GM18502 (cell line): ENCODE data around the gene KPNA6.
"Not testable (repeated sequence)": the region's sequence is repeated elsewhere in the genome, so short reads cannot be mapped to it uniquely, and the experiment has no call there.

ENCODE experiments used
- ATAC-seq: cut with Tn5 transposase; IDR thresholded peaks from one replicate; pipeline ENCODE4 v1.9.1; 2021; ENCODE audit warnings: mild to moderate bottlenecking; ENCODE audit not compliant: unreplicated experiment, poor library complexity

Gene KPNA6

DNA sequence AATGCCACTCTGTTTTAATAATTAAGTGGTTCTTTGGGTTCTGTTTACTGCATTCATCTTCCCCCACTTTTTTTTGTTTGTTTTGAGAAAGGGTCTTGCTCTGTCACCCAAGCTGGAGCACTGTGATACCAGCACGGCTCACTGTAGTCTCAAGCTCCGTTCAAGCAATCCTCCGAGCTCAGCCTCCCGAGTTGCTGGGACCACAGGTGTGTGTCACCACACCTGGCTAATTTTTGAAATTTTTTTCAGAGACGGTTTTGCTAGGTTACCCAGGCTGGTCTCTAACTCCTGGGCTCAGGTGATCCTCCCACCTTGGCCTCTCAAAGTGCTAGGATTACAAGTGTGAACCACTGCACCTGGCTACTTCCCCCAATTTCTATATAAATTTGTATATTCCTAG lies 29.3 kb downstream of the KPNA6 start:
- no peak for ATAC-seq

DNA sequence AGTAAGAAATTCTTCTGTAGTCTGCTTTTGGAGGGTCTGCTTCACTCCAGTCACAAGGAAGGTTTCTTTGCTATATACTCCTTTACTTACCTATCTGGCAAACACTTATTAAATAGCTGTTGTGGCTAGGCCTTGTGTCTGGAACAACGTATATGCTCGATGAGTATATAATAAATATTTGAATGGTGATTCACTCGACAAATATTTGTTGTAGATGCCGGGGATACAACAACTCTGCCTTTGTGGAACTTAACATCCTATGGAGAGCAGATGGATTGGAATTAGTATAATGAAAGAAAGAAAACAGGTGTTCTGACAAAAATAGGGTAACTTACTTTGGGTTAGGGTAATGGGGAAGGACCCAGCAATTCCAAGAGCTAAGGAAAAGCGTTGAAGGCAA lies 31.1 kb downstream of the KPNA6 start:
- ATAC-seq, result no peak

DNA sequence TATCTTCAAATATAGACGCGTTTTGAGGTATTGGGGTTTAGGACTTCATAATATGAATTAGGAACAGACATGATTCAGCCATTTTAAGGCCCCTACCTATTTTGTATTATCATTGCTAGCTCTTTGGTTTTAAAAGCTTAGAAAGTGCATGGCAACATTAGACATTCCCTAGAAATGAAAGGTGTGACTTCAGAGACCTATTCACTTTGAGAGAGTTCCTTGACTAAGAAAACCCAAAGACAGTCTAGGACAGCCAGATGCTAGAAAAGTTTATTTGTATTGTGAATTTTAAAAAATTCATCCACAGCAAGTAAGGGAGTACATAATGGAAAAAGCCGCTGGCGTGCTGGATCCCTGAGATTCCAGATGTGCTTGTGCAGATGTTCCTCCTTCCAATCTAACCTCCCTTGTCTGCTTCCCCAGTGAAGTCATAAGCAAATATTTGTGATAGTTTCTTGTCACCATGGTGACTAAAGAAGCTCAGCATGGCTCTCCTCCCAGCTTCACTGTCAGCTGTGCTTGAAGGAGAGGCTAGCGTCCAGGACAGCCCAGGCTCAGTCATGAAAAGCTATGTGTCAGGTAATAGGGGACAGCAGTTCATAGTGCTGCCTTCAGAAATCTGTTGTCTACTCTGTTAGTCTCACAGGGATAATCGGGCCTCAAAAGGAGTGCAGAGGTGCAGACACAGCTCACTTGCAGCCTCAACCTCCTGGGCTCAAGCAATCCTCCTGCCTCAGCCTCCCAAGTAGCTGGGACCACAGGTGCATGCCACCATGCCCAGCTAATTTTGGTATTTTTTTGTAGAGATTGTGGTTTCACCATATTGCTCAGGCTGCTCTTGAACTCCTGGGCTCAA lies 34.8 kb downstream of the KPNA6 start:
- no peak for ATAC-seq

DNA sequence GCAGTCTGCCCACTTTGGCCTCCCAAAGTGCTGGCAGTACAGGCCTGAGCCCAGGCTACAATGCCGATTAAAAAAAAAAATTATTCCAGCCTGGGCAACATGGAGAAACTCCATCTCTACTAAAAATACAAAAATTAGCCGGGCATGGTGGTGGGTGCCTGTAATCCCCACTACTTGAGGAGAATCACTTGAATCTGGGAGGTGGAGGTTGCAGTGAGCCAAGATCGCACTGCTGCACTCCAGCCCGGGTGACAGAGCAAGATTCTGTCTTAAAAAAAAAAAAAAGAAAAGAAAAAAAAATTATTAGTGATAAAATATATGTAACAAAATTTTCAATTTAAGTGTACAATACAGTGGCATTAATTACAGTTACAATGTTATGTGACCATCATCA lies 35.4 kb downstream of the KPNA6 start:
- not testable (repeated sequence) for ATAC-seq

DNA sequence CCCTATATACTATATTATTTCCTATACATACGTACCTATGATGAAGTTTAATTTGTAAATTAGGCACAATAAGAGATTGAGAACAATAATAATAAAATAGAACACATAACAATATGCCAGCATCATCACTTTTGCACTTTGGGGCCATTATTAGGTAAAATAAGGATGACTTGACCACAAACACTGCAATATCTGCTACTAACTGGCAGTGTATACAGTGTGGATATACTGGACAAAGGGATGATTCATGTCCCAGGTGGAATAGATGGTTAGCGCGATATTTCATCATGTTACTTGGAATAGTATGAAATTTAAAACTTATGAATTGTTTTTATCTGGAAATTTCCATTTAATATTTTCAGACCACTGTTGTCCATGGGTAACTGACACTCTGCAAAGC lies 36.2 kb downstream of the KPNA6 start:
- no peak for ATAC-seq

DNA sequence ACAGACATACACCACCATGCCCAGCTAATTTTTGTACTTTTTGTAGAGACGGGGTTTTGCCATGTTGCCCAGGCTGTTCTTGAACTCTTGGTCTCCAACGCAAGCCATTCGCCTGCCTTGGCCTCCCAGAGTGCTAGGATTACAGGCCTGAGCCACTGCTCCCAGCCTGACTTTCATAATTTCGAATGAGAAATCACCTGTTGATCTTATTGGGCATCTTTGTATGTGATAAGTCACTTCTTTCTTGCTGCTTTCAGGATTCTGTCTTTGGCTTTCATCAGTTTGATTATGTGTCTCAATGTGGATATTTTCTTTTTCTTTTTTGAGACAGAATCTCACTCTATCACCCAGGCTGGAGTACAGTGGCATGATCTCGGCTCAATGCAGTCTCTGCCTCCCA lies 39.9 kb downstream of the KPNA6 start:
- ATAC-seq, result not testable (repeated sequence)

DNA sequence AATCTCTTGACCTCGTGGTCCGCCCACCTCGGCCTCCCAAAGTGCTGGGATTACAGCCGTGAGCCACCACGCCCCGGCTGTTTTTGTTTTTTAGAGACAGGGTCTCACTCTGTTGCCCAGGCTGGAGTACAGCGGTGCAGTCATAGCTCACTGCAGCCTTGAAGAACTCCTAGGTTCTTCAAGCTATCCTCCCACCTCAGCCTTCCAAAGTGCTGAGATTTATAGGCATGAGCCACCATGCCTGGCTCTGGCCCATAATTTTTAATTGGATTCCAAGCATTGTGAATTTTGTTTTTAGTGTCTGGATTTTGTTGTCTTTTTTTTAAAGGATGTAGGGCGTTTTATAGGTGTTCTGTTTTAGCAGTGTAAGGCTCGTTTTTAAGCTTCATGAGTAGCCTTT lies 43.0 kb downstream of the KPNA6 start:
- no peak for ATAC-seq

DNA sequence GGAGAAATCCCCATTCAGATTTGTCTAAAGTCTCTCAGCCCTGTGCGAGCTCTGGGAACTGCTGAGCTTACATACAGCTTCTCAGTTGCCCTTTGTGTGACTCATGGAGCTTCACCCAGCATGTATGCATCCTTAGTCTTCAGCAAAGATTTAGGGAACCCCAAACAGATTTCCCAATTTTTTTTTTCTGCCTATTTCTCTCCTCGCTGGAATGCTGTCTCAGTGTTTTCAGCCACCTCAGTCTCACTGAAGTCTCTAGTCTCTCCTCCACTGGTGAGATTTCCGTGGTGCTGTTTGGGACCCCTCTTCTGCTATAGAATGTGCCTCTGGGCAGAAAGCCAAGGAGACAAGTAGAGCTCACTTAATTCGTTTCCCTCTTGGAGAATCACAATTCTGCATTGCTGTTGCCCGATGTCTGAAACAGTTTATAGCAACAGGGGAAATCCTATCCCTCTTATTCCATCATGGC lies 43.5 kb downstream of the KPNA6 start:
- ATAC-seq, result no peak

DNA sequence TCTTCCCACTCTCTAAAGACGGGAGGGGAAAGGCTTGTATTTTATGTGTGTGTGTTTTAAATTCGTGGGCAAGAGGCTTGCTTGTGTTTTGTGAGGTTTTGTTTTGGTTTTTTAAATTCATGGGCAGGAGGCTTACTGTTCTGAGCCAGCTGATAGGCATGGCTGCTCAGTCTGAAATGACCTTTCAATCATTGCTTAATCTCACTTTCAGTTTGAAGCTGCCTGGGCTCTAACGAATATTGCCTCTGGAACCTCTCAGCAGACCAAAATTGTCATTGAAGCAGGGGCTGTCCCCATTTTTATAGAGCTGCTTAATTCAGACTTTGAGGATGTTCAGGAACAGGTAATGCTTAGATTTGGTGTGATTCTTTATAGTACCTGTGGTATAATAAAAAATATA lies 51.3 kb downstream of the KPNA6 start:
- ATAC-seq, result no peak

DNA sequence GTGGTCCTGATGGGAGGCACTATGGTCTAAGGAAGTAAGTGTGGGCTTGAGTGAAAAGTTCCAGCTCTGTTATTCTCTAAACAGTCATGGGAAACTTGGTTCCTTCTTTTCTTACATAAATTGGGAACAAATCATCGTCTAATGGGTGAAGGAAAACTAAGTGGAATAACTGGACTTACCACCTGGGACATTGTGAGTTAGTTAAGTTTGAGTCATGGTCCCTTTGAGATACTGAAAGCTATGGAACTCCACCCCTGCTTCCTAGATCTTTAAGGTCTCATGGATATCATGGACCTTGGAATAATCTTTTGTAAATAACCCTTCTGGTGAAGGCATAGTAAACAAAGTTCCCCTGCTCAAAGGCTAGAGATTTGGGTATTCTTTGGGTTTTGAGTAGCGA lies 55.5 kb downstream of the KPNA6 start:
- ATAC-seq, result no peak

DNA sequence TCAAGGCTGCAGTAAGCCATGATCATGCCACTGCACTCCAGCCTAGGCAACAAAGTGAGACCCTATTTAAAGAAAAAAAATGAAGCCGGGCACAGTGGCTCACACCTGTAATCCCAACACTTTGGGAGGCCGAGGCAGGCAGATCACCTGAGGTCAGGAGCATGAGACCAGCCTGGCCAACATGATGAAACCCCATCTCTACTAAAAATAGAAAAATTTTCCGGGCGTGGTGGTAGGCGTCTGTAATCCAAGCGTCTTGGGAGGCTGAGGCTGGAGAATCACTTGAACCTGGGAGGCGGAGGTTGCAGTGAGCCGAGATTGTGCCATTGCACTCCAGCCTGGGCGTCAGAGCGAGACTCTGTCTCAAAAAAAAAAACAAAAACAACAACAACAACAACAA lies 57.8 kb downstream of the KPNA6 start:
- not testable (repeated sequence) for ATAC-seq

DNA sequence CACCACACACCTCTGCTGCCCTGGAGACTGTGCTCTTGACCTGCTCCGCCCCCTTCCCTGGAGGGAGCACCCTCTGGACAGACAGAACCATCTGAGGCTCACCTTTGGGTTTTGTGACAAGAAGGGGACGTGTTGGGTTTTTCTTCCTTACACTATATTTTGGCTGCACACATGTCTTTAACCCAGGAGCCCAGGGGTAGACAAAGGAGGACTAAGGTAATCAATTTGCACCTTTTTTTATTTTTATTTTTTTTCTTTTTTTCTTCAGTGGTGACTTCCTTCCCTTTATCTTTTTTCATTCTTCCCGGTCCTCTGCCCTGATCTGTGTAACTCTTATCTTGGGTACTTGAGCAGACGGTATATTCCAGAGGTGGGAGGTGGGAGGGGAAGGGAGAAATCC lies 63.1 kb downstream of the KPNA6 start:
- no peak for ATAC-seq

DNA sequence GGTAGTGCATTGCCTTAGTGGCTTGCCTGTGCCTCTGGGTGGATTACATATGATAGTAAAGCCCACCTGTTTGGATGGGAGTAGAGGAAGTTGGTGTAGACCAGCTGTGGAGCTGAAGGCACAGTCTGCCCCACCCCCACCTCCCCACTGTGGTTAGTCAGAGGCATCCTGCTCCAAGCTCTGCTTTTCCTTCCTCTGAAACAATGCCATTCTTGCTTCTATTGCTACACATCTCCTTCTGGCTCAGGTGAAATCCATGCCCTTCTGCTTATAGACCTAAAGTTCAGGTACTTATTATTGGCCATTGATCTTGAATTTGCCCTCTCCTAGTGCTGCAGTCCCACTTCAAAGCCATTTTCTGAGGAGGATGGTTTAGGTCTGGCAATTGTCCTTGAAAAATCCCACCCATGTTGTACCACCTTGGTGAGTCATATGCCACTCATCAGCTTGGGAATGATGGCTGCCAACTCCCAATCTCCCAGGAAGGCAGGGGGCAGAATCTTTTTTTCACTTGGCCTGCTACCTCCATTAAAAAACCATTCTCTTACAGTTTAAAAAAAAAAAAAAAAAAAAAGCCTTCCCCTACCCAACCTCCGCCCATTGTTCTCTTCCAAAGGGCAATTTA lies 64.9 kb downstream of the KPNA6 start:
- no peak for ATAC-seq

DNA sequence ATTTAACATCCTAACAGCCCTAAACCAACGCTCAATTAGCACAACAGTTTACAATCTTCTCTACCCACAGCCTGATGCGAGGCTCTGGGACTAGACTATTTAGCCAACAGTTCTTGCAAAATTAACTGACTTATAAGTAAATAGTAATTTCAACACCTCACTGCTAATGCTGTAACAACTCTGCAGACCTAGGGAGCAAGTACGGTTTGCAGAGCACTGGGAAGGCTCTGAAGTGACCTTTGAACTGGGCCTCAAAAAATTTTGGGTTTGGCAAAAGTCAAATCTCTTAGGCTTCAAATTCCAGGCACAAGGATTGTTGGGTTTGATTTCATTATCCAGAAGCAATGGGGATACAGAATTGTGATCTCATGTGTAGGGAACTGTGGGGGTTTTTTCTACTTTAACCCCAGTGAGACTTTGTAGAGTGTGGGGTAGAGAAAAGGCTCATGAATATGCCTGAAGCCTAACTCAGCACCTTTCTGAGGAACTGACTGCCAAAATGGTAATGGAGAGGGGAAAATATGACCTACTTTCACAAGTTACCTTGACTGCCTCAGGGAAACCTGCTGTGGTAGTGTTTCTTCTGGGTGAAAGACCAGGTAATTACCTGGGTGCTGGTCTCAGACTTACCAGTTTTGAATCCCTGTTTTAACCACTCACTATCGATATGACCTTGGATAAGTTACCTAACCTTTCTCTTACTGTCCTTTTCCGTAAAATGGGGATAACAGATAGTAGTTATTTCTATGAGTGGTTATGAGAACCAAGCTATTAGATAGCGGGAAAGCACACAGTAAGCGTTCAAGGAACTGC lies 70.7 kb downstream of the KPNA6 start:
- ATAC-seq, result no peak

DNA sequence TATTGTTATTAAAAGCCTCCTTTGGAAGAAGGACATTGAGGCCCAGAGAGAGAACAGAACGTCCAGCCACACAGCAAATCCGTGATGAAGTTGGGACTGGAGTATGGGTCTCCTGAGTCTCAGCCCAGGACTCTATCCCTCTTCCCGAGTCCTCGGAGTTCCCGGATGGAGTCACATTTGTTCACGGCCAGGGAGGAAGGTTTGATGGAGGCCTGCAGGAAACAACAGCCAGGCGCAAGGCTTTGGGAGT lies 71.3 kb downstream of the KPNA6 start:
- ATAC-seq, result no peak

DNA sequence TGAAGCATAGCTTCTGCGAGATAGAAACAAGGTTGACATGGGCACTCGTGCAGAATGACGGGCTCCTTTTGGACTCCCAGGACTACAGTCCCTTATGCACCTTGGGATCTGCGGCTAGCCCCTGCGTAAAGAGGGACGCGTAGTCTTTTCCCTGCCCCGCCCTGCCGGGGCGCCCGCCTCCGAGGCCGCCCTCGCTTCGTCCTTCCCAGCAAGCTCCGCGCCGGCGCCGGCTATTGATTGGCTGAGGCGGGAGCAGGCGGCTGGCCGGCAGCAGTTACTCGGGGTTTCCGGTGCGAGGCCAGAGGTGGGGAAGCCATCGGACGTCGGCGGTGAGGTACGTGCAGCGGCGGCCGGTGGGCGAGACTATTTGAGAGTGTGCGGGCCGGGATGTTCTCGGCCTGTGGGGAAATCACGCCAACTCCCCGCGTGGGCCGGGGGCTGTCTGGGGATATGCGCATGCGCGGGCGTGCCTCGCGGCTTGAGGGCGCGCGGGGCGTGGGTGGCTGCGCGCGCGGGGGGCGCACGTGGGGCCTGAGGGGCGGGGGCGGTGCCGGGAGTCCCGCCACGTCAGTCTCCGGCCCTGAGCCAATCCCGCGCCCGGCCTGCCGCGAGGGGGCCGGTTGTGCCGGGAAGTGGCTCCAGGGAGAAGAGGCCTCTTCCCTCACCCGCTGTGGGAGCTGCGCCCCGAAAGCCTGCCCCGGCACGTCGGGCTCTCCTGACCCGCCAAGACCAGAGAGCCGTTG lies 71.8 kb downstream of the KPNA6 start, which contains the start of gene TXLNA:
TSS of gene TXLNA (plus strand) at position 233 of the 743 bp plus-strand sequence. CDS start 671 bp downstream, outside the sequence.
- ATAC-seq, result peak; percentile 88

DNA sequence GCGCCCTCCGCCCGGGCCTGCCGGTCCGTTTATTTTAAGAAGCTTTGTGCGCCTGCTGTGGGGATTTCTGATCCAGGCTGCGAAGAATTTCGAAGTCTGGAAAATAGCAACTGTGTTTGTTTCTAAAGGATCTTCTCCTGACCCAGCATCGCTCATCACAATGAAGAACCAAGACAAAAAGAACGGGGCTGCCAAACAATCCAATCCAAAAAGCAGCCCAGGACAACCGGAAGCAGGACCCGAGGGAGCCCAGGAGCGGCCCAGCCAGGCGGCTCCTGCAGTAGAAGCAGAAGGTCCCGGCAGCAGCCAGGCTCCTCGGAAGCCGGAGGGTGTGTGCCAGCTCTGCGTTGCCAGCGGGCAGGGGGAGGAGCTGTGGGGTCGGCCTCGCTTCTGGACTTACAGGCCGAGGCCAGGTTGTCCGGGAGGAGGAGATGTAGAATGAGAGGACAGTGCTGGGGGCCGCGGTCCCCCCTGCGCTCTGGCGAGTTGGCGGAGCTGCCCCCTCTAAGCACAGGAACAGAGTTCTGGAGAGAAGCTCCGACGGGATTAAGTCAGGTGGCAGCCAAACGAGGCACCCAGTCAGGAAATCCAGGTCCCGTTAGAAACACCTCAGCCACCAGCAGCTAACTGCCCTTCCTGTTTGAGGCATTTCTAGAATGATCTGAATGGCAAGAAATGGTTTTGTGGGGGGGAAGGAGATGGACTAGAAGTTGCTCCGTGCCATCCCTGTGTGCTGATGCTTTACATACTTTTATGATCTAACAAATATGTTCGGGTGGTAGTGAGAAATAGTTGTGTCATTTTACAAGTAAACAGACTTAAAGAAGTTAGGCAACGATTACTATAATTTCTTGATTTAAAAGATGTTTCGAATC lies 72.6 kb downstream of the KPNA6 start:
- no peak for ATAC-seq

DNA sequence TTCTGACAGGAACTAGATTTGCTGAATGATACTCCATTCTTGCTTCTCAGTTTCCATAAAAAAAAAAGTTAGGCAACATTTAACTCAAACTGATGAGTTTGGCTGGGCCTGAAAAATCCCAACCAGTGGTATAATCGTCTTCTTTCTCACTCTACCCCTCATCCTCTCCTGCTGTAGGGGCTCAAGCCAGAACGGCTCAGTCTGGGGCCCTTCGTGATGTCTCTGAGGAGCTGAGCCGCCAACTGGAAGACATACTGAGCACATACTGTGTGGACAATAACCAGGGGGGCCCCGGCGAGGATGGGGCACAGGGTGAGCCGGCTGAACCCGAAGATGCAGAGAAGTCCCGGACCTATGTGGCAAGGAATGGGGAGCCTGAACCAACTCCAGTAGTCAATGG lies 73.2 kb downstream of the KPNA6 start:
- no peak for ATAC-seq

DNA sequence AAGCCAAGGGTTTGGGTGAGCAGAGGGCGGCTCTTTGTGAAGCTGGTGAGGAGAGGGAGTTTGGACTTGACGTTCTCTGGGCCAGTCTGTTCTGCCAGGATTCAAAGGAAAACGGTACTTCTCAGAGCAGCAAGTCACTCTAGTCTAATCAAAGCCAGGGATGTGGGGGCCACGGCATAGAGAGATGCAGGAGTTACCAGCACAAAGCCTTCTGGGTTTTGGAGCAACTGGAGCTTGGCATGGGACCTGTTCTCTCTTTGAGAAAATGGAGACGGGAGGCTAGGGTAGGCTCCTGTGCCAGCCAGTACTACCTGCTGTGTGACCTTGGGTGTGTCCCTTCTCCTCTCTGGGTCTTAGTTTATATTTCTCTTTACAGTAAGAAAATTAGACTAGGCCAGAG lies 73.7 kb downstream of the KPNA6 start:
- ATAC-seq, result no peak

DNA sequence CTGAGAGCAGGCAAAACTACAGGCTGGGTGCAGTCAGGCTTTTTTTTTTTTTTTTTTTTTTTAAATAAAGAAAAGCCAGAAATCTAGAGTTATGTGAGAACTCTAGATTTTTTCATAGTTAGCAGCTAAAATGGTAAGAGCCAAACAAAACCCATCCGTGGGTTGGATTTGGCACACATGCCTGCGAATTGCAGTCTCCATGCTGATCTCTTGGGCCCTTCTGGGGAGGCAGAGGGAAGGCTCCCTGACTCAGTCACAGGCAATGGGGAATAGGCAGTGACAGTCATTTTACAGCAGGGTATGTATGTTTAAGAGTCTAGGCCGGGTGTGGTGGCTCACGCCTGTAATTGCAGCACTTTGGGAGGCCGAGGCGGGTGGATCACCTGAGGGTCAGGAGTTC lies 74.2 kb downstream of the KPNA6 start:
- no peak for ATAC-seq
